K562 (cell line): ENCODE measurements around the gene MAP3K15. TPM values are rescaled to one million over a fixed set of nuclear protein-coding genes. Genes with fewer than 3 reads are reported as not detected.

Source experiments
- ATAC-seq: fragments of 200-7000 bp; cut with Tn5 transposase; 3 replicates; pipeline ENCODE4 v1.9.1; 2020; ENCODE audit warnings: moderate library complexity
- BruUV-seq: library from RNA; stranded (reverse); fragments of 400-500 nt; replicated peaks from 2 replicates; lab custom pipeline; 2021; lab: Mats Ljungman, UMichigan
- CTCF ChIA-PET: fragments of 300-600 bp; formaldehyde crosslinking; extraction: SDS; loops from one replicate; lab custom pipeline; 2021; ENCODE audit warnings: low intra/inter-chr PET ratio; lab: Yijun Ruan, JAX
- POLR2A ChIA-PET: fragments of 300-600, 350-650 bp; sonication (Branson Sonifier 250); formaldehyde crosslinking; extraction: SDS; loops from one replicate; lab custom pipeline; 2021; ENCODE audit warnings: antibody characterized with exemption, inconsistent platforms; lab: Yijun Ruan, JAX
- DNase-seq, 4 experiments: peaks; one replicate each; pipeline versions ENCODE4 v3.0.0 to v3.0.0-alpha.2; 2011 to 2018; ENCODE audit warnings: low spot score in 3 of 4, mixed read lengths in 3 of 4; ENCODE audit errors: extremely low read depth in 1 of 4
- FAIRE-seq: peaks from 2 replicates; lab custom pipeline; 2011; peaks lifted over from hg19 to GRCh38; lab: Jason Lieb, UNC
- H2AFZ ChIP-seq: 2 replicates; pipeline ENCODE4 v1.6.0; 2011; ENCODE audit warnings: low read depth, low read length, control low read depth, inconsistent platforms
- H3K27ac ChIP-seq: fragments of 200-600 bp; 3 replicates; pipeline ENCODE4 v1.8.0; 2011; ENCODE audit warnings: low read depth, mild to moderate bottlenecking, control low read depth, inconsistent platforms, low read length, moderate library complexity, mixed read lengths; ENCODE audit errors: extremely low read depth
- H3K27me3 ChIP-seq, 2 experiments: fragments of 300-600 bp in 1 of 2; 2 replicates in 1 of 2; 3 replicates in 1 of 2; pipeline versions ENCODE4 v1.6.0 to v1.8.0; 2011; ENCODE audit warnings: inconsistent platforms in 2 of 2, low read length in 2 of 2, mild to moderate bottlenecking in 1 of 2, mixed read lengths in 1 of 2, moderate library complexity in 1 of 2; ENCODE audit not compliant: control insufficient read depth in 2 of 2, insufficient read depth in 2 of 2
- H3K36me3 ChIP-seq: fragments of 300-600 bp; 3 replicates; pipeline ENCODE4 v1.8.0; 2011; ENCODE audit warnings: mild to moderate bottlenecking, low read length, inconsistent platforms; ENCODE audit not compliant: control insufficient read depth, insufficient read depth
- H3K4me1 ChIP-seq, 2 experiments: fragments of 200-600 bp in 1 of 2; replicated peaks in 1 of 2; 2 replicates in 1 of 2; 3 replicates in 1 of 2; pipeline versions ENCODE4 v1.5.1 to v1.8.0; 2011; ENCODE audit warnings: inconsistent platforms in 2 of 2, low read length in 2 of 2, mild to moderate bottlenecking in 1 of 2, mixed read lengths in 1 of 2, moderate library complexity in 1 of 2; ENCODE audit not compliant: control insufficient read depth in 2 of 2, insufficient read depth in 2 of 2
- H3K4me2 ChIP-seq: 2 replicates; pipeline ENCODE4 v1.6.1; 2011; ENCODE audit warnings: low read length, control low read depth, inconsistent platforms, mixed read lengths; ENCODE audit not compliant: insufficient read depth
- H3K4me3 ChIP-seq: fragments of 200-600 bp; sonication (generic), shearing (Covaris generic); 2 replicates; pipeline ENCODE4 v1.5.1; 2016; ENCODE audit warnings: control low read depth, inconsistent platforms
- H3K79me2 ChIP-seq: fragments of 200-600 bp; 3 replicates; pipeline ENCODE4 v1.8.0; 2011; ENCODE audit warnings: low read length, inconsistent platforms; ENCODE audit not compliant: control insufficient read depth, insufficient read depth
- H3K9ac ChIP-seq, 2 experiments: 2 replicates each; pipeline versions ENCODE4 v1.6.0 to v1.6.1; 2011; ENCODE audit warnings: low read depth in 2 of 2, low read length in 2 of 2, control low read depth in 1 of 2, inconsistent platforms in 1 of 2, mild to moderate bottlenecking in 1 of 2, mixed read lengths in 1 of 2; ENCODE audit not compliant: insufficient read depth in 1 of 2
- H3K9me1 ChIP-seq: one replicate; pipeline ENCODE4 v1.6.0; 2011; ENCODE audit warnings: inconsistent platforms, mild to moderate bottlenecking, low read length, moderate library complexity; ENCODE audit not compliant: control insufficient read depth, insufficient read depth
- H3K9me3 ChIP-seq: replicated peaks from 2 replicates; pipeline ENCODE4 v1.5.1; 2011; ENCODE audit warnings: low read depth, low read length, inconsistent platforms; ENCODE audit not compliant: control insufficient read depth, insufficient read depth
- H4K20me1 ChIP-seq: replicated peaks from 2 replicates; pipeline ENCODE4 v1.6.1; 2011; ENCODE audit warnings: low read length, inconsistent platforms, mixed read lengths; ENCODE audit not compliant: control insufficient read depth, insufficient read depth
- C11orf30 ChIP-seq: fragments of 450-650 bp; IDR thresholded peaks from 2 replicates; pipeline ENCODE4 v1.6.1; 2016; ENCODE audit warnings: low read depth, mild to moderate bottlenecking
- CBFA2T3 ChIP-seq: fragments of 450-650 bp; IDR thresholded peaks from 2 replicates; pipeline ENCODE4 v1.6.1; 2017
- HNRNPUL1 ChIP-seq: fragments of 200-400 bp; formaldehyde crosslinking; IDR thresholded peaks from 2 replicates; pipeline ENCODE4 v1.6.1; 2017; ENCODE audit warnings: low read length
- NBN ChIP-seq: fragments of 450-650 bp; IDR thresholded peaks from 2 replicates; pipeline ENCODE4 v1.6.1; 2016; ENCODE audit warnings: low read depth, mild to moderate bottlenecking
- NCOR1 ChIP-seq: fragments of 450-650 bp; IDR thresholded peaks from 2 replicates; pipeline ENCODE4 v1.6.1; 2016; ENCODE audit warnings: mild to moderate bottlenecking, moderate library complexity
- POLR2AphosphoS5 ChIP-seq: IDR thresholded peaks from 2 replicates; pipeline ENCODE4 v1.6.1; 2011; ENCODE audit warnings: mild to moderate bottlenecking, low read depth, low read length, moderate library complexity; ENCODE audit not compliant: control insufficient read depth, insufficient read depth
- RBBP5 ChIP-seq: fragments of 200-600 bp; sonication (generic); IDR thresholded peaks from 2 replicates; pipeline ENCODE4 v1.6.1; 2012; ENCODE audit warnings: borderline replicate concordance, mild to moderate bottlenecking, low read length, control low read depth, inconsistent platforms; ENCODE audit not compliant: insufficient read depth, poor library complexity, severe bottlenecking
- RFX7 ChIP-seq: fragments of 250-450 bp; sonication (Bioruptor Pico); IDR thresholded peaks from 2 replicates; pipeline ENCODE4 v1.5.1; 2021; ENCODE audit warnings: mild to moderate bottlenecking
- RNF2 ChIP-seq: sonication (generic); IDR thresholded peaks from 2 replicates; pipeline ENCODE4 v1.6.1; 2016
- SREBF2 ChIP-seq: sonication (generic); formaldehyde crosslinking; IDR thresholded peaks from 2 replicates; pipeline ENCODE4 v1.4.0; 2020; ENCODE audit warnings: mild to moderate bottlenecking, missing genetic modification reagents
- TAF1 ChIP-seq: IDR thresholded peaks from 2 replicates; pipeline ENCODE4 v1.6.1; 2011; ENCODE audit warnings: mild to moderate bottlenecking, low read length, moderate library complexity; ENCODE audit not compliant: insufficient read depth, control insufficient read depth, severe bottlenecking; ENCODE audit errors: extremely low read depth
- XRCC4 ChIP-seq: IDR thresholded peaks from one replicate; pipeline ENCODE4 v1.6.1; 2011; ENCODE audit not compliant: insufficient read depth, insufficient read length; ENCODE audit errors: extremely low read depth
- ZNF12 ChIP-seq: sonication (generic); formaldehyde crosslinking; IDR thresholded peaks from 2 replicates; pipeline ENCODE4 v1.4.0; 2020; ENCODE audit warnings: mild to moderate bottlenecking, missing genetic modification reagents
- ZNF324 ChIP-seq: fragments of 250-450 bp; sonication (Bioruptor Pico); IDR thresholded peaks from 2 replicates; pipeline ENCODE4 v1.4.0; 2020; ENCODE audit warnings: mild to moderate bottlenecking
- ZNF41 ChIP-seq: fragments of 250-450 bp; sonication (Bioruptor Pico); conservative IDR thresholded peaks from 2 replicates; pipeline ENCODE4 v1.4.0; 2020; ENCODE audit warnings: mild to moderate bottlenecking
- ZNF512 ChIP-seq: IDR thresholded peaks from 2 replicates; pipeline ENCODE4 v1.6.1; 2016; ENCODE audit warnings: missing genetic modification characterization, missing compliant biosample characterization
- ZNF707 ChIP-seq: fragments of 250-450 bp; sonication (Bioruptor Pico); conservative IDR thresholded peaks from 2 replicates; pipeline ENCODE4 v1.8.0; 2022; ENCODE audit warnings: inconsistent platforms, mild to moderate bottlenecking, moderate library complexity
- ZNF79 ChIP-seq: fragments of 250-450 bp; sonication (Bioruptor Pico); IDR thresholded peaks from 2 replicates; pipeline ENCODE4 v1.4.0; 2020; ENCODE audit warnings: low read depth, mild to moderate bottlenecking, moderate library complexity
- WGBS: fragments of 100-300 bp; shearing (Covaris generic); methylation state at CpG from one replicate; pipeline ENCODE4 v1.1.6; 2016; ENCODE audit warnings: low coverage, mixed read lengths; ENCODE audit not compliant: insufficient coverage; ENCODE audit errors: missing lambda C conversion rate; 5-methylcytosine and 5-hydroxymethylcytosine counted together
- in situ Hi-C: fragments of 300-500 bp; cut with MboI; formaldehyde crosslinking; loops from 4 replicates; pipeline ENCODE4 v1.15.0; 2018; ENCODE audit warnings: inconsistent platforms, mixed read lengths
- intact Hi-C: fragments of 100-400 bp; cut with micrococcal nuclease; formaldehyde crosslinking; loops from 2 replicates; pipeline ENCODE4 v1.14.2; 2022
- polyA plus RNA-seq, 8 experiments: library from polyadenylated mRNA; depleted of rRNA in 4 of 8; stranded (reverse) in 5 of 8; unstranded in 3 of 8; fragments of >200 nt; fragmentation: Nextera tagmentation in 2 of 8; fragmentation: Illumina TruSeq in 1 of 8; extraction: Ambion mirVana in 2 of 8; extraction: Trizol in 1 of 8; gene quantifications; 2 replicates each; pipeline versions ENCODE4 v1.2.1 to v1.2.3, GENCODE V29; 2011 to 2014; ENCODE audit warnings: inconsistent platforms in 1 of 8, missing spikeins in 1 of 8
- total RNA-seq, 7 experiments: library from RNA; depleted of rRNA in 6 of 7; stranded (reverse); fragments of >200 nt in 6 of 7; fragmentation: Illumina TruSeq in 2 of 7; extraction: Trizol in 2 of 7; gene quantifications; 2 replicates each; pipeline versions ENCODE4 v1.2.1 to v1.2.3, GENCODE V29; 2011 to 2021; ENCODE audit warnings: low replicate concordance in 1 of 7

Gene MAP3K15
- total and polyA plus RNA-seq, 9 of the 15 experiments (the other 6 are each of a cell fraction or from before 2014, with no cell fraction given): 0.03 to 0.29 (median 0.14) TPM; not detected in 5

- no peak overlapping the region for H2AFZ ChIP-seq
- DNase-seq: no peak
- no peak overlapping the region for H3K4me3 ChIP-seq
- WGBS: 0% methylated on average over 3 of the region's 4 CpGs
- no peaks in the 10 kb centered on the region for H4K20me1 ChIP-seq
- H3K79me2 ChIP-seq: no peaks in the 10 kb centered on the region
- intact Hi-C loops (no loop called here), in situ Hi-C loops (no loop called here)
- H3K9me1 ChIP-seq: no peaks in the 10 kb centered on the region
- H3K36me3 ChIP-seq: no peaks in the 10 kb centered on the region
- no peak overlapping the region for H3K4me2 ChIP-seq
- ATAC-seq: no peak
- no TSS peak for BruUV-seq
- CTCF ChIA-PET: no interaction called here
- TF ChIP-seq NBN: no peak
- no peak for TF ChIP-seq XRCC4
- TF ChIP-seq ZNF41 (CRISPR knock-in tag): no peak
- TF ChIP-seq RNF2: no peak
- no peak for TF ChIP-seq HNRNPUL1
- TF ChIP-seq C11orf30: no peak
- POLR2A ChIA-PET: no interaction called here
- H3K4me1 ChIP-seq: no peaks in the 10 kb centered on the region
- no peak overlapping the region for H3K27ac ChIP-seq
- no peak for FAIRE-seq
- H3K9me3 ChIP-seq: no peaks in the 10 kb centered on the region
- no peak overlapping the region for H3K9ac ChIP-seq
- peaks cover 9 to 24% of the 10 kb centered on the region in 2 experiments; a peak in 4 of 5 replicates for H3K27me3 ChIP-seq
Observed at GRCh38 chrX:19457662-19458061, 57.6 kb downstream of the MAP3K15 start.

DNA sequence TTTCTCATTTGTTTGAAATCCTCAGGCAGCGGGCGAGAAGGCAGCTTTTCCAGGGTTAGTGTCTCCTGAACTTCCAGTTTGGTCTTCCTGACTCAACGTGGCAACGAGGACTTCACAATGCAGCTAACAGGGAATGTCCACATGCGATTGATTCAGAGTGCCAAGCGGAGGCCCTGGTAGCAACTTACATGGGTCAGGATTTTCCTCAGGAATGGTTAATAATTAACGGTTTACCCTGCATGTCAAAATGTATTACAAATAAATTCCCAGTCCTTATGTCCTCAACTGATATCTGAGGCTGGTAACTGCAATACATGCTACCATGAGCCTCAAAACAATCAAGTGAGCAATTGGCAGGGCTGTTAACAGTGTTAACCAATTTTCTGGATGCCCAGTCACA lies 67.2 kb downstream of the MAP3K15 start:
- no peaks in the 10 kb centered on the region for H3K79me2 ChIP-seq
- TF ChIP-seq ZNF12 (no peak), RBBP5 (no peak), CBFA2T3 (no peak), ZNF512 (tag) (no peak), RFX7 (CRISPR knock-in tag) (no peak), ZNF79 (CRISPR knock-in tag) (no peak), ZNF324 (CRISPR knock-in tag) (no peak), NCOR1 (no peak), TAF1 (no peak), SREBF2 (CRISPR knock-in tag) (no peak), ZNF707 (CRISPR knock-in tag) (no peak), POLR2AphosphoS5 (no peak)

More for the DNA sequence above, 67.2 kb downstream of the MAP3K15 start:
- Histone ChIP-seq H3K4me1 (no peaks in the 10 kb centered on the region), H3K4me2 (no peak overlapping the region), H3K27me3 (peaks cover 2 to 4% of the 10 kb centered on the region in 2 experiments; a peak in 3 of 5 replicates), H3K36me3 (no peaks in the 10 kb centered on the region), H3K9me1 (no peaks in the 10 kb centered on the region), H3K9ac (no peak overlapping the region), H3K9me3 (no peaks in the 10 kb centered on the region), H3K27ac (no peak overlapping the region), H4K20me1 (no peaks in the 10 kb centered on the region), H2AFZ (no peak overlapping the region), H3K4me3 (no peak overlapping the region)
- WGBS: 0% methylated on average over 7 of the region's 7 CpGs
- DNase-seq (no peak), ATAC-seq (no peak), FAIRE-seq (no peak)
- intact Hi-C loops (no loop called here), in situ Hi-C loops (no loop called here)
- BruUV-seq: no TSS peak
- ChIA-PET POLR2A (no interaction called here), CTCF (no interaction called here)
